GM20431 (cell line): ENCODE measurements around the gene RFLNA.

Experiments used
- in situ Hi-C: fragments of 300-500 bp; cut with MseI, MboI; formaldehyde crosslinking; loops from one replicate; pipeline ENCODE4 v1.15.0; 2020; ENCODE audit warnings: low sequenced_read_pairs; ENCODE audit not compliant: unreplicated experiment

RFLNA gene

DNA sequence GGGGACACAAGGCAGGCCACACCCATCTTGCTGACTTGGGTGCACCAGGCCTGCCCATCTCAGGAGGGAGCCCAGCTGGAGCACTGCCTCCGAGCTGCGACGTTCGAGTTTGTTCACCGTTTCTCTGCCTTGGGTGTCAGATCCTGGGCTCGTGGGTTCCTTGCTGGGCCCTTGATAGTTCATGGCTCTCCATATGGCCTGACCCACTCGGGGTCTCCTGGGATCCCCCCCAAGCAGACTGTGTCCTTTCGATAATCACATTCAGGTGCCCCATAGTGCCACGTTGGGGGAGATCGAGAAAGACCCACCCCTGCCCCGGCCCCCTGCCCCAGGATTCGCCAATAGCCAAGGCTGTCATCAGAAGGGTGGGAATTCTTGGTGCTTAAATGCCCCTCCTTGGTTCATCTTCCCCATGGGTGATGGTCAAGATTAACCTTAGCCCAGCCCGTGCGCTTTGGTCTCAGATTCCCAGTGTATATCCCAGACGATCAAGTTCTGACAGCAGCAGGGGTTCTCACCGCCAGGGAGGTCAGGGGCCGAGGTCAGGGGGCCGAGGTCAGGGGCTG, 7.4 kb downstream of the RFLNA start:
- in situ Hi-C loops = no loop called here

DNA sequence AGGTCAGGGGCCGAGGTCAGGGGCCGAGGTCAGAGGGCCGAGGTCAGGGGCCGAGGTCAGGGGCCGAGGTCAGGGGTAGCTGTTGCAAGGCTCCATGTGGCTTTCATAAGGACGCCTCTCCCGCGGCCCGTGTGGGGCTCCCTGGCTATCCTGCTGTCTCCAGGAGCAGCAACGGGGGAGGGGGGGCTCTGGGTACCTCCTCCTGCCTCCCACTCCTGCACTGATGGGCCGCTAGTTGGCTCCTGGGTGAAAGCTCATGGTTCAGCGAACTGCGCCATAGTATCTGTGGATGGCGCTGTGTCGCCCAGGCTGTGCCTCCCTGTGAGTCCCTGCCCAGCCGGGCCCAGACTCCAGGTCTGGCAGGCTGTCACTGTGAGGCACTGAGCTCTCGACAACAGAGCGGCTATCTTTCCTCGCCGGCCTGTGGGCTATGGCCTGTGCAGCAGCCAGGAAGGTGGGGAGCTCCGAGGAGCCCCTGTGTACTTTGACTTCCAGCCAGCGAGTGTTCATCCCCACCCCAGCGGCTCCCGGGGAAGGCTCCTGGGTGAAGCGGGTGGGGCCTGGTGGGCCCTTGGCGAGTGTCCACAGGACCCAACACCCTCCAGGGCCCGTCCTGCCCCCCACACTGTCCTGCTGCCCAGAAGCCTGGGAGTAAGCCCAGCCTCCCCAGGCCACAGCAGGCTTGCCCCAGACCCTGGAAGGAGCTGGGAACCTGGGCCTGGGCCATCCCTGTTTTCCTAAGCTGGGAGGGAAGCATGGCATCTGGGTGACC, 8.1 kb downstream of the RFLNA start:
- in situ Hi-C loops = no loop called here

DNA sequence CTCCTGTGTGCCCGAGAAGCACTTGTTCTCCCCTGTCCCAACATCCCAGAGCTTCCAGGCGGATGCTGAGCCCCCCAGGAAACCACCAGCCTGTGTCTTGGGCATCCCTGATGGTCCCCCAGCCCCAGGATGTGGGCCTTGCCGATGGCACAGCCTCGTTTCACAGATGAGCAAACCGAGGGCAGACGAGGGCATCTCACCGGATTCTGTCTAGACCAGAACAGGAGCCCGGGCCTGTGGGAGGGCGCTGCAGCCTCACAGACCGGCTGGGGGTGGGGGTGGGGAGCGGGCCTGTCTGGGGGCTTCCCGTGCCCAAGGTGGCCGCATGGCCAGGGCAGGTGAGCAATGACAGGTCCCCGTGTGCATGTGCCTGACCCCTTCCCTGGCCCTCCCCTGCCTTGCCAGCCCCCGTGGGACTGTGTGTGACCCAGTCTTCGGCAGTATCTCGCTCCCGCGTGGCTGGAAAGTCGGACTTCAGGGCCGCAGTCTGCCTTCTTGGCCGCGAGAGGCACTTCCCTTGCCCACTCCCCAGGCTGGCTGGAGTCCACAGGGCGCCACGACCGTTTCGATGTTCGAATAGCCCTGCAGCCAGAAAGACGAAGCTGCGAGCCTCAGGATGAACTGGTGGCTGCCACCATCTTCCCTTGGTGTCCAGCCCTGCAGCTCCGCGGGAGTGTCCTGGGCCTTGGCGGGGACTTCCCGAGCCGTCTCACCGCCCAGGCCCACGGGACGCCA, 8.9 kb downstream of the RFLNA start:
- in situ Hi-C loops = no loop called here

DNA sequence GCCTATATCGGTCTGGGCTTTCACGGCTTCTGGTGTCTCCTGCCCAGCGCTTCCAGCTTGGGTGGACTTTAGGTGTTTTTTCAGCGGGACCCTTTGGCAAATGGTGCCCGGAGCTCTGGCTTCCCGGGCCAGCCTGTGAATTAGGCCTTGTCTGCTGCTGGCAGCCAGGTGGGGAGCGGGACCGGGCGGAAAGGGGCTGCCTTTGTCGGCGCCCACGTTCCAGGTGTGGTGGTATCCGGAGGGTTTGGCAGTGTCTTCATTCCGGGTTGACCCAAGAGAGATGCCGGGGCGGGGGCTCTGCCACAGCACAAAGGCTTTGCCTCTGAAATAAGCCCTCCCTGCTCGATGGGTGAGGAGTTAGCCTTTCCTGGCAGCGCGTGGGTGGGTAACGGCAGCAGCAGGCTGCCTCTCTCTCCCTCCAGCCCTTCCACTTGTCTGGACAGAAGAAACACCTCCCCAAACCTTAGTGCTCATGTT, 9.5 kb downstream of the RFLNA start:
- in situ Hi-C loops = no loop called here

DNA sequence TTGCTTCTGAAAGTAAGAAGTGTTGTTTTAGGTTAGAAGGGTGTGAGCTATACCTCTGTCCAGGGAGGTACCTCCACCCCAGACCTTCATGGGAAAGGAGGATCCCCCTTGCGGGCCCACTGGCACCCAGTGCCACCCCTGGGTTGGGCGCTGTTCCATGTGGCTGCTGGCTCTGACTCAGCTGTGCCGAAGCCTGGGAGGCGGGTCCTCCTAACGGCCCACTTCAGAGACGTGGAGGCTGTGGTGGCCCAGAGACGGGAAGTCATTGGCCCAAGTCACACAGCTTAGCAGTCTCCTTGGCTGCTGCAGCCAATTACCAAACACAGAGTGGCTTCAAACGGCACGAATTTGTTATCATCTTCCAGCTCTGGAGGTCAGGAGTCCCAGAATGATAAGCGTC, 10.2 kb downstream of the RFLNA start:
- in situ Hi-C loops = no loop called here

DNA sequence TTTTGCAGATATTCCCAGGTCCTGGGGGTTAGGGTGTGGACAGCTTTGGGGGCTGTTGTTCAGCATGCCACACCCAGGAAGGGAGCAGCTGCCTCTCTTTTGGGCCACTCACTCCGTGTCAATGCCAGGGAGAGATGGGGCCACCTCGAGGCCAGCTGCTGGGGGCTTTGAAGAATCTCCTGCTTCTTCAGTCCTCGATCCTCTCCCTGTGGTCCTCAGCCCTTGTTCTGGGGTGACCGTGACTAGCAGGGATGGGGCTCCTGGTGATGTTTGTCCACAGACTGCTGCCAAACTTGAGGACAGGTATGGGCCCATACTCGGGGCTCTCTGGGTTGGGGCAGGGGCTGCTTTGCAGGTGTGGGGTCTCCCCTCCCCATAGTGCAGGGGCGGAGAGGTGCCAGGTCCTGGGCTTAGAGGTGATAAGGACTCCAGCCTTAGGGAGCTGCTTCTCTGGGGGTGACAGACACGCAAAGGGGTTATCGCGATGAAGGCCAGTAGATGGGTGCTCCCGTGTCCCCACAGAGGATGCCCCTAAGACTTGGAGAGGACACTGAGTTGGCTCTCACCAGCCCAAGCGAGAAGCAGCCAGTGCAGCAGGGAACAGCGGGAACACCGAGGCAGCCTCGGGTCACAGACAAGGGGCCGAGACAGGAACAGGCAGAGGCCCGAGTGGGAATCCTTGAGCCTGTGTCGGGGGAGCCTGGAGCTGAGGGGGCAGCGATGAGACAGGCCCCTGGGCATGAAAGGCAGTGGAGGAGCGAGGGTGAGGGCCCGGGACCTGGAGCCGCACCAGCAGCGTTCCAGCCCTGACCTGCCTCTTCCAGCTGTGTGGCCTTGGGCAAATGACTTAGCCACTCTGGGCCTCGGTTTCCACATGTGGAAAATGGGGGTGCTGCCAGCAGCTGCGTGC, 11.1 kb downstream of the RFLNA start:
- in situ Hi-C loops = no loop called here

DNA sequence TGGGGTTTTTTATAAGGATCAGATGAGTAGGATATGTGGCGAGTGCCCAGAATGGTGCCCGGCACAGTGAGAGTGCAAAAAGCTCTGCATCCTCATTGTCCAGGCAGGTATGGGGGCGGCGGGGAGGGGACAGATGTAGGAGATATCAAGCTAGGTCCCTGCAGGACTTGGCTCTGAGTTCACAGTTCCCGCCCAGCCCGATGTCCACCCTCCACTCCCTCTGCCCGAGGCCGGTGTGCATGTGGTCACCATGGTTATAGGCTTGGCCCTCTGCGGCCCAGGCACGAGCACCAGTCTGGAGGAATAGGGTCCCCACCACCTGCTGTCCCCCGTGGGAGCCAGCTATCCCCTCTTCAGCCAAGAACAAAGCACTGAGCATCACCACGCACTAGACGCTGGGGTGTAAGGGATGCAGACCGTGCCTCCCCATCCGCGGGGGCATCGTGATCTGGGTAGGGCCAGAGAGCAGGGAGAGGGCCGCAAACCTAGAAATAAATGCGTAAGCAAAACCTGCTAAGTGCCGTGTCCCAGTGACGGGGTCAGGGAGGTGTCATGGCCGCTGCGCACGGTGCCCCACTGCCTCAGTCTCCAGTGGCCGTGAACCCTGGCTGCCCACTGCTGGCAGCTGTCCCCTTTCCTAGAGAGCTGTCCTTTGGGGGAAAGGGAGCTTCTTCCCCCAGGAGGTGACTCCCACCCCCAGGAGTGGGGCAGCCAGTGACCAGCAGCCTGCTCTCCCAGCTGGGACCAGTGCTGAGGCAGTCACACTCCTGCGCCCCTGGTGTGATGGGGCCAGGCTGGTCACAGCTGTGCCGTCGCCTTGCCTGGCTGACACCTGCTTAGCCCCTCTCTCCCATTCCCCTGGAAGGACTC, 12.0 kb downstream of the RFLNA start:
- in situ Hi-C loops = no loop called here

DNA sequence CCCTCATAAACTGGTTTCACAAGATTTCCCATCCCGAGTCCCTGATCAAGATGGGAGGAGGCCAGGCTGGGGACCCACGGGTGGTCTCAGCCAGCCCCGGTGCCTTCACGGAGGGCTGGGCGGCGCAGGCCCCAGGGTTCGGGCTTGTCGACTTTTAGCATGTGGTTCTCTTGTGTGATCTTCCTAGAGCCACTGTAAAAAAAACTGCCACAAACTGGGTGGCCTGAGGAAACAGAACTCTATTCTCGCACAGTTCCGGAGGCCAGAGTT, 12.6 kb downstream of the RFLNA start:
- in situ Hi-C loops = no loop called here

DNA sequence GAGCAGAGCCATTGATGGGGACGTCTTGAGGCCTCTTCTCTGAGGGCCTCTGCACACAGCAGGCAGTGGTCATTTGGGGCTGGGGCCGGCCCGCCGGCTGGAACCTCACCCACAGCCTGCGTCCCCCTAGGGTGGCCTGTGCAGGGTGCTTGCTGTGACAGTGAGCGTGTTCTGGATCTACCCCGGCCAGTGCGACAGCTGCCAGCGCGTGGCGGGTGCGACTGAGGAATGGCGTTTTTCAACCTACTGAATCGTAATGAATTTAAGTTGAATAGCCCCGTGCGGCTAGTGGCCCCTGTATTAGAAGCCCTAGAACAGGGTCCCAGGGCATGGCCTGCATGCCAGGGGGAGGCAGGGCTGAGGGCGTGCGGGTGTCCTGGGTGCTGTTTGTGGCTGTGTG, 13.8 kb downstream of the RFLNA start:
- in situ Hi-C loops = no loop called here

DNA sequence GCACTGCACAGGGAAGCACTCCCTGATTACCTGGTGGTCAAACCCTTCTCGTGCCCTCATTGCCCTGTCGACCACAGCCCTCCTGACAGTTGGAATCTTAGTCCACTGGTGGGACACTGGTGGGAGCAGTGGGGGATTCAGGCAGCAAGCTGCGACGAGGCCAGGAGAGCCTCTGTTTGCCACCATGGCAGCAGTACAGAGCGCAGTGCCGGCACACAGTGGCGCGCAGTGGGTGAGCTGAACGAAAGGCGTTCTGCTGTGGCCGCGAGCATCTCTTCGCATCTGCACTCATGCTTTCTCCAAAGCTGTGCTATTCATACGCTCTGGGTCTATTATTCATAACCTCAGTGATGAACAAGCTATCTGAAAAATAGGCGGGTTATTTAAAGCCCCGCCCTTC, 14.3 kb downstream of the RFLNA start:
- in situ Hi-C loops = no loop called here

DNA sequence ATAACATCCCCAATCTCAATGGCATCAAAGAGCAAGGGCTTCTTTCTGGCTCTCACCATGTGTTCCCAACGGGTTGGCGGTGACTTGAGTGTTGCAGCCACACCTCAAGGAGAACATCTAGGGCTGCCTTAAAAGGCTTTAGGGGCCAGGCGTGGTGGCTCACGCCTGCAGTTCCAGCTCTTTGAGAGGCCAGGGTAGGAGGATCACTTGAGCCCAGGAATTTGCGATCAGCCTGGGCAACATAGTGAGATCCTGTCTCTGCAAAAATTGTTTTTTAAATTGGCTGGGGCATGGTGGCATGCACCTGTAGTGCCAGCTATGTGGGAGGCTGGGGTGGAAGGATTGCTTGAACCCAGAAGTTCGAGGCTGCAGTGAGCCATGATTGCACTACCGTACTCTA, 14.9 kb downstream of the RFLNA start:
- in situ Hi-C loops = loop anchor here (10.0 kb wide), 1 partner anchor 265 kb away; no protein-coding TSS in a partner anchor

DNA sequence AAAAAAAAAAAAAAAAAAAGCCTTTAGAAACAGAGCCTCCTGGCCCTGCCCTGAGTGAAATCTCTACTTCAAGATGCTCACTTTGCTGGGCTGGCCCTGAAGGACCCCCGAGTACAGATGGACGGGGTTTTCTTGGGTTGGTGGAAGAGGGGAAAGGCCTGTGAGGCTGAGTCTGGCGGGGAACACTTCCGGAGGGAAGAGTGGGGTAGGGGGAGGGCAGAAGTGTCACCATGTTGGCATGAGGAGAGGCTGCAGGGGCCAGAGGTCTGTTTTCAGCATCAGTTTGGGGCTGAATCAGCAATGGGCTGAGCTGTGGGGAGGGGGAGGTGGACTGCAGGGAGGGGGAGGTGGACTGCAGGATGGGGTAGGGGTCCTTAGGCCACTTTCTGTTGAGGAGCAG, 15.3 kb downstream of the RFLNA start:
- in situ Hi-C loops = loop anchor here (10.0 kb wide), 1 partner anchor 265 kb away; no protein-coding TSS in a partner anchor

DNA sequence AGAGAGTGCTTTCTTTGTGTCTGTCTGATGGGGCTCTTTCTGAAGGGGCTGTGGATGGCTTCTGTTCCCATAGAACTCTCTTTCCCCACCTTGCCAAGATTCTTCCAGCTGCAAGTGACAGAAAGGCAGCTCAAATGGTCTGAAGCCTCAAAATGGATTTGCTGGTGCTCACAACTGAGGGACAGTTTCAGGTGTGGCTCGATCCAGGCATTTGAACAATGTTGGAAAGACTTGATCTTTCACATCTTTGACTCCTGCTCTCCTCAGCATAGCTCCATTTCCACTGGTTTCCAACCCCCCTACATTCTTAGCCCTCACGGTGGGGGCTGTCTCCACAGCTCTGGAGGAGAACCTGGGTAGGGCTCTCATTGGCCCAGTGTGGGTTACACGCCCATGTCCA, 15.9 kb downstream of the RFLNA start:
- in situ Hi-C loops = loop anchor here (10.0 kb wide), 1 partner anchor 266 kb away; no protein-coding TSS in a partner anchor

DNA sequence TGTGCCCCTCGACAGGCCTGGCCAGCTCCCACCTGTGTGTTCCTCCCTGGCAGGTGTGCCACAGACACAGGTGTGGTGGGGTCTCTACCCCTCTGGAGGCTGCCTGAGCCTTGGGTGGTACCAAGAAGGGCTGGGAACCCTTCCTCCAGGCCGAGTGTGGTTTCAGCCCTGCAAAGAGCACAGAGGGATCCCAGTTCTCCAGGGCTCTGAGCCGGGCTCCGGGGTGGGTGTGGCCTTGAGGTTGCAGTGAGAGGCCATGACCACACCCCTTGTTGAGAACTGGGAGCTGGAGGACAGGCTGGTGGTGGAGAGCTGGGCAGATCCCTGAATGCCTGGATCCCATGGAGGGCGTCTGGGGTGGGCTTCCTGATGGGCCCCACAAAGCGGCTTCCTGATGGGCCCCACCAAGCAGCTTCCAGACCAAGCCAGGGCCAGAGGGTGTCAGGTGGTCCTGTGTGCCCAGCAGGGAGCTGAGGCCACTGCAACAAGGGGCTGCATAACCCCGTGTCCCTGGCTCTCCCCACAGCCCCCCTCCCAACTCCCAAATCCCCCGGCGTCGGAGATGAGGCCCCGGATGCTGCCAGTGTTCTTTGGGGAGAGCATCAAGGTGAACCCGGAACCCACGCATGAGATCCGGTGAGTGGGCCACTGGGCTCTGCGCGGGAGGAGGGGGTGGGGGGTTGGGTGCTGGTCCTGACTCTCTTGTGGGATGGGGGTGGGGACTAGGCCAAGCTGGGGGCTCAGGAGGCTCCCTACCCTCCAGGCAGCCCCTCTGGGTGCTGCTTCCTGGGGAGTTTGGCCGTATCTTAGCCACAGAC, 16.6 kb downstream of the RFLNA start:
- in situ Hi-C loops = loop anchor here (10.0 kb wide), 1 partner anchor 267 kb away; no protein-coding TSS in a partner anchor

DNA sequence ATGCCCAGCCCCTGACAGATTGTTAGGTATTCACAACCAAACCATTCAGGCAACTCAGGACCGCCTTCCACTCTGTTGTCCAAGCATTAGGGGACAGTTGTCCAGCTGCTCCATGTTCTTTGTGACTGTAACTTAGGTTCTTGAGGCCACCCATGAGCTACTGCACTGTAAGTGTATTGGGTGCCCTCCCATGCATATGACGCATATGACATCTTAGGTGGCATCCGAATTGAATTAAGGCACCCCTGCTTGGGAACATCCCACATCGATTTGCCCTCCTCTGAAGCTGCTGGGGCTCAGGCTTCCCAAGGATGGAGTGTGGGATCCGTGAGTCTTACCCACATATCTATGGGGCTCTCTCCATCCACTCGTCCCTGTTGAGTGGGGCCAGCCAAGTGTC, 17.7 kb downstream of the RFLNA start:
- in situ Hi-C loops = loop anchor here (10.0 kb wide), 1 partner anchor 268 kb away; no protein-coding TSS in a partner anchor

DNA sequence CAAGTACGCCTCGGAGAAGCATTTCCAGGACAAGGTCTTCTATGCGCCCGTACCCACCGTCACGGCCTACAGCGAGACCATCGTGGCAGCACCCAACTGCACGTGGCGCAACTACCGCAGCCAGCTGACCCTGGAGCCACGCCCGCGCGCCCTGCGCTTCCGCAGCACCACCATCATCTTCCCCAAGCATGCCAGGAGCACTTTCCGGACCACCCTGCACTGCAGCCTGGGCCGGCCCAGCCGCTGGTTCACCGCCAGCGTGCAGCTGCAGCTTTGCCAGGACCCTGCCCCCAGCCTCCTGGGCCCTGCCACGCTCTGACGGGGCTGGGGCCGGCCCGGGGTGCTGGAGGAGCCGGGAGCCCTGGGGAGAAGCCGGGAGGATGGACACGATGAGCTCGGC, 19.3 kb downstream of the RFLNA start:
- in situ Hi-C loops = loop anchor here (10.0 kb wide), 1 partner anchor 269 kb away; no protein-coding TSS in a partner anchor

DNA sequence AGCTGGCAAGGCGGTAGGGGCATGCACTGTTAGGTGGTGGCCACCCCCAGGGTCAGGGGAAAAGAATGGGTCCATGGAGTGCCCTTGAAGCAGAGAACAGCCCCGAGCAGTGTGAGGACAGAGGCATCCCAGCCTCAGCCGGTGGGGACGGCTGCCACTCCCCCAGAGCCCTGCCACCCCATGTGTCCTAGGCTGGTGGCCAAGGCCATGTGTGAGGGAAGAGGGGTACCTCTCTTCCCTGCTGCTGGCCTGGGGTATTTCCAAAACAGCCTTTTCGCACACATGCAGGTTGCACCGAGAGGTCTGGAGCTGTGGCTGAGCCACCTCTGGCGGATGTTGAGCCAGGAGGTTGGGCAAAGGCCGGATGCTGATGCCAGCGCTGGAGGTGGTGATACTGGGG, 19.9 kb downstream of the RFLNA start:
- in situ Hi-C loops = loop anchor here (10.0 kb wide), 1 partner anchor 270 kb away; no protein-coding TSS in a partner anchor

DNA sequence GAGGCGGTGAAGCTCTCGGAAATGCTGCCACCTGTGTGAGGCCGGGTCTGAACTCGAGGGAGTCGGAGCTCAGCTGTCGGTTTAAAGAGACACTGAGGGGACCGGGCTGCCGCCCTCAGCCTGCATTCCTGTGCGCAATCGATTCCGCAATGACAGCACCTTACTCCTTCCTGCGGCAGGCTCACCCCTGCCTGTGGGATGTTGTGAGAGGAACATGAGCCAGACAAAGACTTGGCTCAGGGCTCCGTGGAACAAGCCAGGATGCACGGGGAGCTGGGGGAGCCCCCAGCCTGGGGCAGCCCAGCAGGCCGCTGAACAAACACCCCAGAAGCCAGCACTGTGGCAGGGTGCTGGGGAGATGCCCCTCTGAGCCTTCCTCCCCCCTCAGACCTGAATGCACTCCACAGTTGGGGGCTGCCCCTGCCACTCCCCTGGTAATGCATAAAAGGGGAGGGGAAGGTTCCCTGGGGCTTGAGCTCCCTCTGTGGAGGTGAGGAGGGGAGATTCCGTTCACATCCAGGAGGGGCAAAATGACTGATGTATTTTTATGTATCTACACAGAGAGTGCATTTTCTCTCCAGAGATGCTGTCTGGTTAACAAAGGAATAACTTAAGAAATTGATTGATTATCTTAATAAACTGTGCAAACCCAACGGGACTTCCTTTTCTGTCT, 20.6 kb downstream of the RFLNA start:
- in situ Hi-C loops = loop anchor here (10.0 kb wide), 1 partner anchor 271 kb away; no protein-coding TSS in a partner anchor
